SH-SY5Y (cell line): ENCODE measurements around the gene LRRFIP1.

ENCODE experiments used
- GATA2 ChIP-seq: IDR thresholded peaks from 2 replicates; pipeline ENCODE4 v1.6.1; 2011; ENCODE audit warnings: mild to moderate bottlenecking, low read depth, low read length
- GATA3 ChIP-seq: IDR thresholded peaks from 2 replicates; pipeline ENCODE4 v1.6.1; 2011; ENCODE audit warnings: low read depth, mild to moderate bottlenecking, low read length, moderate library complexity

Gene LRRFIP1

GRCh38 chr2:237624565-237624964 is 2.8 kb upstream of the LRRFIP1 start:
- TF ChIP-seq GATA2, result no peak
- no peak for TF ChIP-seq GATA3

GRCh38 chr2:237625216-237625705 is 2.1 kb upstream of the LRRFIP1 start:
- TF ChIP-seq GATA3, result no peak
- no peak for TF ChIP-seq GATA2

GRCh38 chr2:237625777-237626176 is 1.6 kb upstream of the LRRFIP1 start:
- no peak for TF ChIP-seq GATA2

GRCh38 chr2:237626813-237627440 is 460 bp upstream of the LRRFIP1 start:
- TF ChIP-seq GATA2, result no peak
- no peak for TF ChIP-seq GATA3

GRCh38 chr2:237628247-237629187 is 1.1 kb downstream of the LRRFIP1 start:
- no peak for TF ChIP-seq GATA3
- no peak for TF ChIP-seq GATA2

- TF ChIP-seq GATA2, result no peak
- no peak for TF ChIP-seq GATA3
Measured at GRCh38 chr2:237629188-237629534, 1.8 kb downstream of the LRRFIP1 start.

GRCh38 chr2:237629739-237630138 is 2.4 kb downstream of the LRRFIP1 start:
- TF ChIP-seq GATA2 (no peak), GATA3 (no peak)

- no peak for TF ChIP-seq GATA2
- no peak for TF ChIP-seq GATA3
Measured at GRCh38 chr2:237630216-237631000, 3.0 kb downstream of the LRRFIP1 start.

GRCh38 chr2:237631007-237631785 is 3.8 kb downstream of the LRRFIP1 start:
- TF ChIP-seq GATA3, result no peak
- TF ChIP-seq GATA2, result no peak

GRCh38 chr2:237631801-237632585 is 4.6 kb downstream of the LRRFIP1 start:
- no peak for TF ChIP-seq GATA2
- TF ChIP-seq GATA3, result no peak

- TF ChIP-seq GATA3, result no peak
- no peak for TF ChIP-seq GATA2
Measured at GRCh38 chr2:237633061-237633561, 5.7 kb downstream of the LRRFIP1 start.

GRCh38 chr2:237636578-237636977 is 9.2 kb downstream of the LRRFIP1 start:
- TF ChIP-seq GATA3 (no peak), GATA2 (no peak)

- no peak for TF ChIP-seq GATA3
- no peak for TF ChIP-seq GATA2
Measured at GRCh38 chr2:237637429-237638135, 10.2 kb downstream of the LRRFIP1 start.
